CD14-positive monocyte (primary cell): ENCODE results near the gene ENPEP. TPM values are rescaled to one million over a fixed set of nuclear protein-coding genes. Genes with fewer than 3 reads are reported as not detected.

Experiments
- DNase-seq, 3 donors: peaks; one replicate each; pipeline ENCODE4 v3.0.0-alpha.2; 2011 to 2022
- H2AFZ ChIP-seq: 2 replicates; pipeline ENCODE4 v1.6.0; 2012; ENCODE audit warnings: mild to moderate bottlenecking, low read depth, low read length, inconsistent platforms; ENCODE audit not compliant: insufficient read depth, poor library complexity, severe bottlenecking
- H3K27ac ChIP-seq, 2 donors: 1 replicate in 1 of 2; 2 replicates in 1 of 2; pipeline ENCODE4 v1.5.1; 2012 to 2013; ENCODE audit warnings: low read length in 2 of 2, control low read depth in 1 of 2, inconsistent platforms in 1 of 2, low read depth in 1 of 2, mild to moderate bottlenecking in 1 of 2
- H3K27me3 ChIP-seq, 2 donors: one replicate each; pipeline versions ENCODE4 v1.6.0 to v1.6.1; 2011 to 2013; ENCODE audit warnings: low read length in 2 of 2; ENCODE audit not compliant: control insufficient read depth in 2 of 2, insufficient read depth in 2 of 2
- H3K36me3 ChIP-seq, 2 donors: replicated peaks in 1 of 2; 1 replicate in 1 of 2; 2 replicates in 1 of 2; pipeline versions ENCODE4 v1.5.1 to v1.6.1; 2012 to 2013; ENCODE audit warnings: low read length in 2 of 2, control low read depth in 1 of 2, inconsistent platforms in 1 of 2, mild to moderate bottlenecking in 1 of 2; ENCODE audit not compliant: insufficient read depth in 2 of 2, control insufficient read depth in 1 of 2
- H3K4me1 ChIP-seq, 2 donors: 1 replicate in 1 of 2; 2 replicates in 1 of 2; pipeline versions ENCODE4 v1.5.1 to v1.6.1; 2012 to 2013; ENCODE audit warnings: low read length in 2 of 2, control low read depth in 1 of 2, inconsistent platforms in 1 of 2, mild to moderate bottlenecking in 1 of 2, moderate library complexity in 1 of 2; ENCODE audit not compliant: insufficient read depth in 2 of 2, control insufficient read depth in 1 of 2
- H3K4me2 ChIP-seq: replicated peaks from 2 replicates; pipeline ENCODE3; 2012; ENCODE audit warnings: low read length, moderate library complexity, mild to moderate bottlenecking; ENCODE audit not compliant: poor library complexity, severe bottlenecking; ENCODE audit errors: extremely low read depth
- H3K4me3 ChIP-seq, 3 experiments: fragments of 200-600 bp in 1 of 3; sonication (generic) in 1 of 3; replicated peaks in 1 of 3; 1 replicate in 2 of 3; 2 replicates in 1 of 3; pipeline ENCODE4 v1.5.1; 2011 to 2013; ENCODE audit warnings: low read length in 3 of 3, mild to moderate bottlenecking in 3 of 3, control low read depth in 2 of 3, low read depth in 2 of 3, inconsistent platforms in 1 of 3, moderate library complexity in 1 of 3
- H3K79me2 ChIP-seq: 2 replicates; pipeline ENCODE4 v1.6.0; 2012; ENCODE audit warnings: mild to moderate bottlenecking, control low read depth, inconsistent platforms, low read length, moderate library complexity; ENCODE audit not compliant: insufficient read depth
- H3K9ac ChIP-seq: 2 replicates; pipeline ENCODE4 v1.6.0; 2017; ENCODE audit warnings: low read length, mild to moderate bottlenecking; ENCODE audit not compliant: insufficient read depth, poor library complexity, severe bottlenecking
- H3K9me3 ChIP-seq, 2 donors: replicated peaks in 1 of 2; 1 replicate in 1 of 2; 2 replicates in 1 of 2; pipeline versions ENCODE4 v1.5.1 to v1.6.1; 2012 to 2013; ENCODE audit warnings: low read length in 2 of 2, control low read depth in 1 of 2; ENCODE audit not compliant: control insufficient read depth in 1 of 2, insufficient read depth in 1 of 2
- H4K20me1 ChIP-seq: 2 replicates; pipeline ENCODE4 v1.6.0; 2012; ENCODE audit warnings: mild to moderate bottlenecking, low read length, control low read depth, moderate library complexity; ENCODE audit not compliant: insufficient read depth
- H3K27ac Mint-ChIP-seq, 7 donors: one replicate each; pipeline ENCODE4 v1.8.0; 2020; ENCODE audit warnings: mild to moderate bottlenecking in 7 of 7, mixed read lengths in 7 of 7, moderate library complexity in 6 of 7, inconsistent platforms in 2 of 7
- H3K27me3 Mint-ChIP-seq, 3 donors: one replicate each; pipeline ENCODE4 v1.8.0; 2021 to 2022; ENCODE audit warnings: low read depth in 3 of 3, mild to moderate bottlenecking in 3 of 3, mixed read lengths in 3 of 3, moderate library complexity in 3 of 3, inconsistent platforms in 1 of 3
- H3K36me3 Mint-ChIP-seq, 2 donors: one replicate each; pipeline ENCODE4 v1.8.0; 2020; ENCODE audit warnings: mixed read lengths in 2 of 2, inconsistent platforms in 1 of 2, mild to moderate bottlenecking in 1 of 2
- H3K4me1 Mint-ChIP-seq: one replicate; pipeline ENCODE4 v1.8.0; 2020; ENCODE audit warnings: mild to moderate bottlenecking, mixed read lengths
- H3K4me3 Mint-ChIP-seq, 2 donors: one replicate each; pipeline ENCODE4 v1.8.0; 2020; ENCODE audit warnings: mild to moderate bottlenecking in 2 of 2, mixed read lengths in 2 of 2, moderate library complexity in 1 of 2
- H3K9me3 Mint-ChIP-seq, 7 donors: one replicate each; pipeline ENCODE4 v1.8.0; 2020 to 2022; ENCODE audit warnings: mixed read lengths in 7 of 7, mild to moderate bottlenecking in 6 of 7, moderate library complexity in 6 of 7, inconsistent platforms in 2 of 7
- CTCF ChIP-seq: fragments of 200-600 bp; IDR thresholded peaks from one replicate; pipeline ENCODE4 v1.8.0; 2022; ENCODE audit warnings: antibody characterized with exemption, mild to moderate bottlenecking
- WGBS: methylation state at CpG from one replicate; pipeline ENCODE4 v1.1.5; 2013; ENCODE audit warnings: missing lambda C conversion rate; ENCODE audit not compliant: insufficient coverage; 5-methylcytosine and 5-hydroxymethylcytosine counted together
- intact Hi-C, 2 donors: fragments of 100-400 bp; cut with micrococcal nuclease; formaldehyde crosslinking; loops; one replicate each; pipeline versions ENCODE4 v1.15.0 to v1.15.1; 2023
- polyA plus RNA-seq, 3 donors: library from polyadenylated mRNA; depleted of rRNA in 1 of 3; unstranded in 2 of 3; stranded (reverse) in 1 of 3; fragments of 300-500 nt in 2 of 3; fragments of >200 nt in 1 of 3; fragmentation: Illumina TruSeq in 2 of 3; gene quantifications; 1 replicate in 2 of 3; 2 replicates in 1 of 3; pipeline ENCODE4 v1.2.3, GENCODE V29; 2012 to 2021

ENPEP gene
- polyA plus RNA-seq, 3 donors, result not detected

- no peak overlapping the region for H3K9ac ChIP-seq
- H3K4me3 ChIP-seq, result no peak overlapping the region
- no CpG with 5 or more reads among the region's 2 CpGs for WGBS
- no peaks in the 10 kb centered on the region for H3K36me3 Mint-ChIP-seq
- no peak for DNase-seq
- intact Hi-C loops, result no loop called here
- peaks cover 0 to 2% (median 0%) of the 10 kb centered on the region in 7 donors for H3K9me3 Mint-ChIP-seq
- no peak overlapping the region for H2AFZ ChIP-seq
- H3K4me1 ChIP-seq, result no peaks in the 10 kb centered on the region
- no peaks in the 10 kb centered on the region for H3K36me3 ChIP-seq
- H3K27me3 Mint-ChIP-seq, result peaks cover 4 to 13% (median 7%) of the 10 kb centered on the region in 3 donors
- no peak overlapping the region for H3K4me3 Mint-ChIP-seq
- H3K27me3 ChIP-seq, result no peaks in the 10 kb centered on the region
- H3K79me2 ChIP-seq, result no peaks in the 10 kb centered on the region
- no peak overlapping the region for H3K27ac ChIP-seq
- H4K20me1 ChIP-seq, result no peaks in the 10 kb centered on the region
- H3K4me2 ChIP-seq, result no peak overlapping the region
- H3K4me1 Mint-ChIP-seq, result no peaks in the 10 kb centered on the region
- H3K9me3 ChIP-seq, result no peaks in the 10 kb centered on the region
- H3K27ac Mint-ChIP-seq, result no peak overlapping the region
- no peak for TF ChIP-seq CTCF
Measured at GRCh38 chr4:110442788-110443187, 33.2 kb upstream of the ENPEP start.

- Mint-ChIP-seq H3K36me3 (no peaks in the 10 kb centered on the region), H3K9me3 (peaks cover 0 to 3% (median 0%) of the 10 kb centered on the region in 7 donors), H3K27me3 (peaks cover 0 to 8% (median 2%) of the 10 kb centered on the region in 3 donors), H3K4me3 (no peak overlapping the region), H3K27ac (no peak overlapping the region), H3K4me1 (no peaks in the 10 kb centered on the region)
- Histone ChIP-seq H3K4me1 (no peaks in the 10 kb centered on the region), H3K79me2 (no peaks in the 10 kb centered on the region), H3K27ac (no peak overlapping the region), H3K27me3 (peaks cover 0 to 3% of the 10 kb centered on the region in 2 donors), H2AFZ (no peak overlapping the region), H4K20me1 (no peaks in the 10 kb centered on the region), H3K9ac (no peak overlapping the region), H3K9me3 (no peaks in the 10 kb centered on the region), H3K36me3 (no peaks in the 10 kb centered on the region), H3K4me3 (no peak overlapping the region), H3K4me2 (no peak overlapping the region)
- no peak for TF ChIP-seq CTCF
- WGBS, result 100% methylated on average over 2 of the region's 2 CpGs
- no peak for DNase-seq
- intact Hi-C loops, result no loop called here
Measured at GRCh38 chr4:110449947-110450346, 26.0 kb upstream of the ENPEP start.
